Astrocyte (in vitro differentiated cells and primary cell): ENCODE measurements around the gene FGGY.

ENCODE experiments used
- CTCF ChIP-seq: IDR thresholded peaks from 2 replicates; pipeline ENCODE4 v1.5.1; 2011; ENCODE audit warnings: low read depth, mild to moderate bottlenecking, inconsistent platforms, low read length, moderate library complexity; ENCODE audit not compliant: insufficient read depth
- EZH2 ChIP-seq: IDR thresholded peaks from 2 replicates; pipeline ENCODE4 v1.6.1; 2012; ENCODE audit warnings: mild to moderate bottlenecking, low read length, inconsistent platforms; ENCODE audit not compliant: insufficient read depth

DNA sequence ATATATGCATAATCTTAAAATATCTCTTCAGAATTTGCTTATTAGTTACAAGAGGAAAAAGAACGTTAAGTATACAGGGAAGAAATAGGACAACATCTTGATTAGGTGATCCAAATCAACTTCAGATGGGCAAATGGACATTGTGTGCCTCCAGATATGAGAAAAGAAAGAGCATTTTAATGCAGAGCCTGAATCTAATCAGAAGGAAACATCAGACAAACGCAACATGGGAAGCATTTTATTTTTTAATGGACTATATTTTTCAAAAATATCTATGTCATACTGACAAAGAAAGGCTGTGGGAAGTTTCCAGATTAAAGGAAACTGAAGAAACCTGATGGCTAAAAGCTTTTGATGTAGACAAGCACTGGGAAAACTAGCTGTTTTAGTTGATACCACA, 466.5 kb downstream of the FGGY start:
- TF ChIP-seq CTCF (no peak), EZH2 (no peak)
